BJ (cell line): ENCODE data around the gene SLC22A23. TPM values are rescaled to one million over a fixed set of nuclear protein-coding genes. Genes with fewer than 3 reads are reported as not detected.

Experiments used
- CTCF ChIA-PET: fragments of 350-600 bp; formaldehyde crosslinking; extraction: SDS; loops from one replicate; lab custom pipeline; 2021; ENCODE audit warnings: antibody characterized with exemption, inconsistent platforms; lab: Yijun Ruan, JAX
- POLR2A ChIA-PET: fragments of 300-600 bp; sonication (Branson Sonifier 250); formaldehyde crosslinking; extraction: SDS; loops from one replicate; lab custom pipeline; 2021; ENCODE audit warnings: antibody characterized with exemption; lab: Charles Lee
- DNase-seq: peaks from one replicate; pipeline ENCODE4 v3.0.0-alpha.2; 2011; ENCODE audit warnings: low read depth
- H3K27me3 ChIP-seq: 2 replicates; pipeline ENCODE4 v1.6.0; 2011; ENCODE audit warnings: low read length; ENCODE audit not compliant: control insufficient read depth, insufficient read depth
- H3K36me3 ChIP-seq: 2 replicates; pipeline ENCODE4 v1.5.1; 2011; ENCODE audit warnings: low read length; ENCODE audit not compliant: control insufficient read depth, insufficient read depth
- H3K4me3 ChIP-seq: 2 replicates; pipeline ENCODE4 v1.5.1; 2011; ENCODE audit warnings: low read depth, mild to moderate bottlenecking, control low read depth, low read length
- CTCF ChIP-seq: IDR thresholded peaks from 2 replicates; pipeline ENCODE4 v1.5.1; 2011; ENCODE audit warnings: low read depth, mild to moderate bottlenecking, control low read depth, inconsistent platforms, low read length, moderate library complexity; ENCODE audit not compliant: insufficient read depth
- polyA plus RNA-seq: library from polyadenylated mRNA; depleted of rRNA; stranded (reverse); fragments of >200 nt; gene quantifications from 2 replicates; pipeline ENCODE4 v1.2.3, GENCODE V29; 2011

Gene SLC22A23
- polyA plus RNA-seq, 1 experiment = 0.44 TPM

- TF ChIP-seq CTCF = no peak
- ChIA-PET POLR2A (no interaction called here), CTCF (interaction anchor here (1.5 to 2.6 kb wide), 5 partner anchors 9 to 191 kb away, joined by 4 to 13 read pairs (median 5); partner anchors contain the start of gene RIPK1)
- H3K36me3 ChIP-seq = peaks cover 10% of the 10 kb centered on the region
- H3K4me3 ChIP-seq = no peak overlapping the region
- no peaks in the 10 kb centered on the region for H3K27me3 ChIP-seq
- no peak for DNase-seq
These were observed 196.6 kb downstream of the SLC22A23 start for GRCh38 chr6:3260296-3260695.

GRCh38 chr6:3259491-3259958 lies 197.3 kb downstream of the SLC22A23 start:
- 0 out of 2 replicates have a peak, but pooled peaks have one; percentile 9 for TF ChIP-seq CTCF
- Histone ChIP-seq H3K27me3 (no peaks in the 10 kb centered on the region), H3K4me3 (peak overlapping the region; percentile 79), H3K36me3 (peaks cover 10% of the 10 kb centered on the region)
- ChIA-PET POLR2A (interaction anchor here (0.6 kb wide), 1 partner anchor 12 kb away, joined by 3 read pairs; no protein-coding TSS in a partner anchor), CTCF (interaction anchor here (0.6 to 2.6 kb wide), 6 partner anchors 8 to 470 kb away, joined by 3 to 13 read pairs (median 4); partner anchors contain the start of gene RIPK1)
- no peak for DNase-seq

- DNase-seq = peak; percentile 27
- Histone ChIP-seq H3K36me3 (peaks cover 4% of the 10 kb centered on the region; the same call in 1 of the 2 replicates), H3K27me3 (no peaks in the 10 kb centered on the region), H3K4me3 (peak within 1 kb of the TSS; percentile 79)
- no peak for TF ChIP-seq CTCF
- POLR2A ChIA-PET = interaction anchor here (0.6 kb wide), 2 partner anchors 11 to 13 kb away, joined by 3 to 8 read pairs; no protein-coding TSS in a partner anchor
- CTCF ChIA-PET = interaction anchor here (0.6 to 2.6 kb wide), 8 partner anchors 7 to 471 kb away, joined by 3 to 13 read pairs (median 4); partner anchors contain the start of gene RIPK1
These were observed 197.9 kb downstream of the SLC22A23 start, which contains the start of gene PSMG4 for GRCh38 chr6:3258720-3259490. Gene PSMG4 (plus strand): TSS chr6:3258947. CDS start chr6:3259023, 76 bp downstream.

GRCh38 chr6:3258201-3258600 lies 198.6 kb downstream of the SLC22A23 start:
- no peak for TF ChIP-seq CTCF
- Histone ChIP-seq H3K27me3 (no peaks in the 10 kb centered on the region), H3K36me3 (no peaks in the 10 kb centered on the region), H3K4me3 (peak overlapping the region; percentile 79)
- POLR2A ChIA-PET = interaction anchor here (0.6 kb wide), 1 partner anchor 14 kb away, joined by 8 read pairs; no protein-coding TSS in a partner anchor
- CTCF ChIA-PET = interaction anchor here (1.0 to 1.5 kb wide), 2 partner anchors 10 to 131 kb away, joined by 3 read pairs; no protein-coding TSS in a partner anchor
- DNase-seq = no peak

- Histone ChIP-seq H3K4me3 (no peak overlapping the region), H3K36me3 (no peaks in the 10 kb centered on the region), H3K27me3 (no peaks in the 10 kb centered on the region)
- ChIA-PET CTCF (interaction anchor here (1.2 to 2.4 kb wide), 3 partner anchors 93 to 130 kb away, joined by 3 to 9 read pairs (median 5); no protein-coding TSS in a partner anchor), POLR2A (no interaction called here)
- no peak for TF ChIP-seq CTCF
- DNase-seq = no peak
These were observed 203.3 kb downstream of the SLC22A23 start for GRCh38 chr6:3253597-3253961.
